ENCODE results near the gene LGI4. TPM values are rescaled to one million over a fixed set of nuclear protein-coding genes. Genes with fewer than 3 reads are reported as not detected.

LGI4 gene
- total RNA-seq, 1 donor from 2014 or later: 32.9 TPM

- H3K36me3 ChIP-seq: no peaks in the 10 kb centered on the region
- TF ChIP-seq POLR2A (IDR thresholded peaks at IDR 0.05): no peak
- no peak for TF ChIP-seq POLR2AphosphoS5 (IDR thresholded peaks at IDR 0.05; ENCODE audit: insufficient read depth in 1 of 2, low read depth in 1 of 2)
- no peak for TF ChIP-seq CTCF (IDR thresholded peaks at IDR 0.05)
- peak overlapping the region; percentile 94 for H3K27ac ChIP-seq
- H3K4me3 ChIP-seq: no peak overlapping the region
- H3K9me3 ChIP-seq: no peaks in the 10 kb centered on the region
- intact Hi-C loops (cut with DNase I): no loop called here
- no peaks in the 10 kb centered on the region for H3K27me3 ChIP-seq
- peaks cover 83% of the 10 kb centered on the region for H3K4me1 ChIP-seq
- no peak for DNase-seq (ENCODE audit: extremely low spot score in 2 of 2)
Observed at GRCh38 chr19:35122687-35123551, 11.9 kb downstream of the LGI4 start.

- TF ChIP-seq POLR2AphosphoS5 (IDR thresholded peaks at IDR 0.05; ENCODE audit: insufficient read depth in 1 of 2, low read depth in 1 of 2) (no peak), POLR2A (IDR thresholded peaks at IDR 0.05) (no peak), CTCF (IDR thresholded peaks at IDR 0.05) (no peak)
- H3K36me3 ChIP-seq: no peaks in the 10 kb centered on the region
- H3K27me3 ChIP-seq: no peaks in the 10 kb centered on the region
- intact Hi-C loops (cut with DNase I): no loop called here
- H3K27ac ChIP-seq: peak overlapping the region; percentile 94
- H3K4me3 ChIP-seq: no peak overlapping the region
- H3K4me1 ChIP-seq: peaks cover 66% of the 10 kb centered on the region
- no peak for DNase-seq (ENCODE audit: extremely low spot score in 2 of 2)
- no peaks in the 10 kb centered on the region for H3K9me3 ChIP-seq
Observed at GRCh38 chr19:35120898-35121297, 14.0 kb downstream of the LGI4 start.

GRCh38 chr19:35120492-35120891 is 14.4 kb downstream of the LGI4 start:
- Histone ChIP-seq H3K36me3 (no peaks in the 10 kb centered on the region), H3K27ac (peak overlapping the region; percentile 94), H3K4me3 (no peak overlapping the region), H3K27me3 (no peaks in the 10 kb centered on the region), H3K9me3 (no peaks in the 10 kb centered on the region), H3K4me1 (peaks cover 64% of the 10 kb centered on the region)
- TF ChIP-seq POLR2AphosphoS5 (IDR thresholded peaks at IDR 0.05; ENCODE audit: insufficient read depth in 1 of 2, low read depth in 1 of 2) (peak; percentile 36 to 91), POLR2A (IDR thresholded peaks at IDR 0.05) (no peak), CTCF (IDR thresholded peaks at IDR 0.05) (no peak)
- intact Hi-C loops (cut with DNase I): no loop called here
- DNase-seq (ENCODE audit: extremely low spot score in 2 of 2): no peak

GRCh38 chr19:35119578-35120155 is 15.2 kb downstream of the LGI4 start:
- no peaks in the 10 kb centered on the region for H3K36me3 ChIP-seq
- H3K4me3 ChIP-seq: peak overlapping the region in 1 of 2 donors; percentile 46
- peak overlapping the region; percentile 94 for H3K27ac ChIP-seq
- peaks cover 63% of the 10 kb centered on the region for H3K4me1 ChIP-seq
- H3K9me3 ChIP-seq: no peaks in the 10 kb centered on the region
- H3K27me3 ChIP-seq: no peaks in the 10 kb centered on the region
- TF ChIP-seq POLR2AphosphoS5 (IDR thresholded peaks at IDR 0.05; ENCODE audit: insufficient read depth in 1 of 2, low read depth in 1 of 2) (no peak), CTCF (IDR thresholded peaks at IDR 0.05) (no peak), POLR2A (IDR thresholded peaks at IDR 0.05) (no peak)
- DNase-seq (ENCODE audit: extremely low spot score in 2 of 2): no peak
- intact Hi-C loops (cut with DNase I): no loop called here

- no peaks in the 10 kb centered on the region for H3K36me3 ChIP-seq
- H3K4me1 ChIP-seq: peaks cover 62% of the 10 kb centered on the region
- TF ChIP-seq CTCF (IDR thresholded peaks at IDR 0.05) (no peak), POLR2AphosphoS5 (IDR thresholded peaks at IDR 0.05; ENCODE audit: insufficient read depth in 1 of 2, low read depth in 1 of 2) (no peak), POLR2A (IDR thresholded peaks at IDR 0.05) (no peak)
- no peaks in the 10 kb centered on the region for H3K27me3 ChIP-seq
- intact Hi-C loops (cut with DNase I): no loop called here
- peak overlapping the region; percentile 11 to 46 for H3K4me3 ChIP-seq
- peak overlapping the region; percentile 94 for H3K27ac ChIP-seq
- no peak for DNase-seq (ENCODE audit: extremely low spot score in 2 of 2)
- no peaks in the 10 kb centered on the region for H3K9me3 ChIP-seq
Observed at GRCh38 chr19:35119091-35119490, 15.8 kb downstream of the LGI4 start.

Measured in vagina (tissue), 2 donors.